PC-3 (cell line): ENCODE measurements around the gene ARNT2. TPM values are rescaled to one million over a fixed set of nuclear protein-coding genes. Genes with fewer than 3 reads are reported as not detected.

Experiments
- ATAC-seq: fragments of 200-7000 bp; cut with Tn5 transposase; 2 replicates; pipeline ENCODE4 v1.9.1; 2020; ENCODE audit warnings: mild to moderate bottlenecking, moderate library complexity
- BruUV-seq: library from RNA; stranded (reverse); fragments of 400-500 nt; replicated peaks from 2 replicates; lab custom pipeline; 2021; lab: Mats Ljungman, UMichigan
- CTCF ChIA-PET: fragments of 300-600 bp; sonication (Branson Sonifier 250); formaldehyde crosslinking; loops from one replicate; lab custom pipeline; 2022; ENCODE audit warnings: antibody characterized with exemption; lab: Charles Lee
- POLR2A ChIA-PET: fragments of 300-600 bp; sonication (Branson Sonifier 250); formaldehyde crosslinking; loops from one replicate; lab custom pipeline; 2022; ENCODE audit warnings: antibody characterized with exemption; ENCODE audit not compliant: unreplicated experiment; lab: Charles Lee
- DNase-seq: peaks from one replicate; pipeline ENCODE4 v3.0.0-alpha.2; 2015
- H2AFZ ChIP-seq: fragments of 300-600 bp; sonication (generic); 2 replicates; pipeline ENCODE4 v1.6.0; 2016; ENCODE audit warnings: antibody characterized with exemption, low read length
- H3F3A ChIP-seq: fragments of 300-600 bp; sonication (generic); one replicate; pipeline ENCODE4 v1.6.0; 2017; ENCODE audit warnings: antibody characterized with exemption, low read length, control low read depth, mild to moderate bottlenecking; ENCODE audit not compliant: unreplicated experiment
- H3K27ac ChIP-seq: fragments of 300-600 bp; sonication (generic); 2 replicates; pipeline ENCODE4 v1.5.1; 2016; ENCODE audit warnings: mild to moderate bottlenecking, low read length
- H3K27me3 ChIP-seq: fragments of 300-600 bp; sonication (generic); 2 replicates; pipeline ENCODE4 v1.6.1; 2016; ENCODE audit warnings: low read length, mixed read lengths
- H3K36me3 ChIP-seq: fragments of 300-600 bp; sonication (generic); 2 replicates; pipeline ENCODE4 v1.6.1; 2016; ENCODE audit warnings: low read depth, mixed run types, low read length, mixed read lengths
- H3K4me1 ChIP-seq: fragments of 300-600 bp; sonication (generic); 2 replicates; pipeline ENCODE4 v1.5.1; 2016; ENCODE audit warnings: low read length; ENCODE audit not compliant: insufficient read depth
- H3K4me2 ChIP-seq: fragments of 300-600 bp; sonication (generic); 2 replicates; pipeline ENCODE4 v1.6.0; 2016; ENCODE audit warnings: low read length
- H3K4me3 ChIP-seq: fragments of 300-600 bp; sonication (generic); 2 replicates; pipeline ENCODE4 v1.5.1; 2016; ENCODE audit warnings: mild to moderate bottlenecking, low read length, mixed read lengths
- H3K79me2 ChIP-seq: fragments of 300-600 bp; sonication (generic); 2 replicates; pipeline ENCODE4 v1.6.1; 2017; ENCODE audit warnings: low read length, mixed read lengths
- H3K9ac ChIP-seq: fragments of 300-600 bp; sonication (generic); 2 replicates; pipeline ENCODE4 v1.6.0; 2016; ENCODE audit warnings: mild to moderate bottlenecking, low read length
- H3K9me2 ChIP-seq: fragments of 300-600 bp; sonication (generic); replicated peaks from 2 replicates; pipeline ENCODE4 v1.6.1; 2016; ENCODE audit warnings: mixed run types, low read length, mixed read lengths
- H3K9me3 ChIP-seq: fragments of 300-600 bp; sonication (generic); 2 replicates; pipeline ENCODE4 v1.6.1; 2016; ENCODE audit warnings: low read length, mixed read lengths
- H4K20me1 ChIP-seq: fragments of 300-600 bp; sonication (generic); 2 replicates; pipeline ENCODE4 v1.6.1; 2016; ENCODE audit warnings: low read length, mixed read lengths
- CTCF ChIP-seq: fragments of 300-600 bp; sonication (generic); conservative IDR thresholded peaks from 2 replicates; pipeline ENCODE4 v1.5.1; 2017; ENCODE audit warnings: antibody characterized with exemption, low read depth, mild to moderate bottlenecking, low read length
- EZH2 ChIP-seq: fragments of 300-600 bp; sonication (generic); IDR thresholded peaks from one replicate; pipeline ENCODE4 v1.6.1; 2017; ENCODE audit warnings: antibody characterized with exemption, mild to moderate bottlenecking, low read length; ENCODE audit not compliant: unreplicated experiment
- EZH2phosphoT487 ChIP-seq: fragments of 300-600 bp; sonication (generic); IDR thresholded peaks from 2 replicates; pipeline ENCODE4 v1.6.1; 2018; ENCODE audit warnings: mild to moderate bottlenecking, antibody characterized with exemption, low read length, borderline replicate concordance
- intact Hi-C: fragments of 100-400 bp; cut with micrococcal nuclease; formaldehyde crosslinking; loops from 2 replicates; pipeline ENCODE4 v1.9.0; 2023
- total RNA-seq: library from RNA; depleted of rRNA; stranded (reverse); fragments of >200 nt; gene quantifications from 2 replicates; pipeline ENCODE4 v1.2.3, GENCODE V29; 2014

Gene ARNT2
- total RNA-seq, 1 experiment from 2014 or later: 0.11 TPM

GRCh38 chr15:80487839-80488390 is 83.7 kb downstream of the ARNT2 start:
- intact Hi-C loops: no loop called here
- CTCF ChIA-PET: no interaction called here
- no peak for DNase-seq
- Histone ChIP-seq H3K9me3 (no peaks in the 10 kb centered on the region), H3K27me3 (no peaks in the 10 kb centered on the region), H3K36me3 (no peaks in the 10 kb centered on the region), H3K9me2 (no peaks in the 10 kb centered on the region), H3K4me3 (no peak overlapping the region), H3F3A (no peaks in the 10 kb centered on the region), H3K4me2 (no peak overlapping the region), H3K79me2 (no peaks in the 10 kb centered on the region), H3K4me1 (no peaks in the 10 kb centered on the region), H2AFZ (no peak overlapping the region), H3K9ac (no peak overlapping the region), H4K20me1 (no peaks in the 10 kb centered on the region), H3K27ac (no peak overlapping the region)
- no peak for ATAC-seq
- TF ChIP-seq CTCF: no peak
- TF ChIP-seq EZH2phosphoT487: no peak
- TF ChIP-seq EZH2: no peak
- no TSS peak for BruUV-seq
- POLR2A ChIA-PET: no interaction called here

- no peaks in the 10 kb centered on the region for H3K4me1 ChIP-seq
- H3K79me2 ChIP-seq: no peaks in the 10 kb centered on the region
- no peak overlapping the region for H2AFZ ChIP-seq
- ATAC-seq: no peak
- H3K9ac ChIP-seq: no peak overlapping the region
- intact Hi-C loops: no loop called here
- no peaks in the 10 kb centered on the region for H3K27me3 ChIP-seq
- H3K9me3 ChIP-seq: no peaks in the 10 kb centered on the region
- H3F3A ChIP-seq: no peaks in the 10 kb centered on the region
- no TSS peak for BruUV-seq
- H3K9me2 ChIP-seq: no peaks in the 10 kb centered on the region
- H4K20me1 ChIP-seq: no peaks in the 10 kb centered on the region
- CTCF ChIA-PET: interaction anchor here (0.6 kb wide), 1 partner anchor 68 kb away, joined by 5 read pairs; no protein-coding TSS in a partner anchor
- H3K36me3 ChIP-seq: no peaks in the 10 kb centered on the region
- DNase-seq: peak; percentile 23
- POLR2A ChIA-PET: interaction anchor here (0.5 kb wide), 1 partner anchor 255 kb away, joined by 3 read pairs; no protein-coding TSS in a partner anchor
- H3K4me3 ChIP-seq: no peak overlapping the region
- H3K4me2 ChIP-seq: no peak overlapping the region
- no peak overlapping the region for H3K27ac ChIP-seq
- no peak for TF ChIP-seq CTCF
- no peak for TF ChIP-seq EZH2
- no peak for TF ChIP-seq EZH2phosphoT487
Measured at GRCh38 chr15:80489030-80489594, 84.9 kb downstream of the ARNT2 start.

GRCh38 chr15:80490431-80490990 is 86.3 kb downstream of the ARNT2 start:
- Histone ChIP-seq H3K27me3 (no peaks in the 10 kb centered on the region), H3K4me3 (no peak overlapping the region), H3K36me3 (no peaks in the 10 kb centered on the region), H3F3A (no peaks in the 10 kb centered on the region), H3K9me2 (no peaks in the 10 kb centered on the region), H3K4me1 (no peaks in the 10 kb centered on the region), H3K9me3 (no peaks in the 10 kb centered on the region), H3K4me2 (no peak overlapping the region), H4K20me1 (no peaks in the 10 kb centered on the region), H2AFZ (no peak overlapping the region), H3K9ac (no peak overlapping the region), H3K79me2 (no peaks in the 10 kb centered on the region), H3K27ac (no peak overlapping the region)
- intact Hi-C loops: no loop called here
- DNase-seq (no peak), ATAC-seq (no peak)
- ChIA-PET POLR2A (no interaction called here), CTCF (no interaction called here)
- BruUV-seq: no TSS peak
- TF ChIP-seq CTCF (no peak), EZH2 (no peak), EZH2phosphoT487 (no peak)
